Kidney (tissue), 14 donors: Measurements from ENCODE around the gene FGFR2. TPM values are rescaled to one million over a fixed set of nuclear protein-coding genes. Genes with fewer than 3 reads are reported as not detected.

Source experiments
- DNase-seq, 5 donors: peaks; one replicate each; pipeline ENCODE4 v3.0.0-alpha.2; 2013 to 2020
- FAIRE-seq: peaks from 2 replicates; lab custom pipeline; 2012; peaks lifted over from hg19 to GRCh38; lab: Jason Lieb, UNC
- H3K27ac ChIP-seq, 2 donors: one replicate each; pipeline ENCODE4 v1.7.0; 2013; ENCODE audit warnings: low read depth in 2 of 2, low read length in 2 of 2, inconsistent platforms in 1 of 2
- H3K27me3 ChIP-seq: one replicate; pipeline ENCODE4 v1.7.1; 2013; ENCODE audit warnings: low read length, inconsistent platforms; ENCODE audit not compliant: control insufficient read depth, insufficient read depth
- H3K36me3 ChIP-seq, 3 donors: one replicate each; pipeline versions ENCODE4 v1.7.0 to v1.7.1; 2013; ENCODE audit warnings: low read length in 3 of 3, control low read depth in 1 of 3, inconsistent platforms in 1 of 3; ENCODE audit not compliant: insufficient read depth in 3 of 3, control insufficient read depth in 2 of 3
- H3K4me1 ChIP-seq, 3 donors: one replicate each; pipeline versions ENCODE4 v1.7.0 to v1.7.1; 2013; ENCODE audit warnings: low read length in 3 of 3, inconsistent platforms in 1 of 3, low read depth in 1 of 3; ENCODE audit not compliant: control insufficient read depth in 2 of 3, insufficient read depth in 2 of 3
- H3K4me3 ChIP-seq, 3 donors: one replicate each; pipeline versions ENCODE4 v1.7.0 to v1.8.1; 2013; ENCODE audit warnings: low read length in 3 of 3, control low read depth in 1 of 3, inconsistent platforms in 1 of 3
- H3K9ac ChIP-seq, 3 donors: one replicate each; pipeline versions ENCODE4 v1.7.0 to v1.7.1; 2013; ENCODE audit warnings: low read length in 3 of 3, control low read depth in 1 of 3, inconsistent platforms in 1 of 3
- H3K9me3 ChIP-seq, 3 donors: one replicate each; pipeline versions ENCODE4 v1.7.0 to v1.7.1; 2013; ENCODE audit warnings: low read length in 3 of 3, control low read depth in 1 of 3, inconsistent platforms in 1 of 3; ENCODE audit not compliant: control insufficient read depth in 2 of 3, insufficient read depth in 1 of 3
- intact Hi-C: fragments of 100-400 bp; cut with DNase I; formaldehyde crosslinking; loops from one replicate; pipeline ENCODE4 v1.11.1; 2022
- polyA plus RNA-seq: library from polyadenylated mRNA; stranded (reverse); fragments of 350-450 nt; fragmentation: Illumina TruSeq; extraction: RNeasy Lipid Tissue Mini Kit (QIAGEN cat#74804); gene quantifications from one replicate; pipeline ENCODE4 v1.2.3, GENCODE V29; 2014; ENCODE audit warnings: low read depth, low replicate concordance; ENCODE audit not compliant: insufficient read depth
- total RNA-seq: library from RNA; stranded (reverse); fragmentation: NEBNext Ultra II Directional; extraction: Animal tissue kit (Norgen Biotek cat#: 25700); gene quantifications from one replicate; pipeline ENCODE4 v1.2.1, GENCODE V29; 2021
- TF ChIP-seq, protein P1 (sequence below): IDR thresholded peaks from 3 replicates; pipeline ENCODE4 v1.5.1; 2012; ENCODE audit warnings: mild to moderate bottlenecking, moderate library complexity, borderline replicate concordance; ENCODE audit not compliant: insufficient read depth; ENCODE audit errors: extremely low read depth
- donor health status: control.
- donor health status: control.
- donor health status: control.
- donor health status: control.
- donor health status: control.
- donor health status: DM: yes; HTN: yes; CAD: no.
- donor health status: Normal renal cell carcinoma (clear cell type).

Gene FGFR2
- total and polyA plus RNA-seq, 2 donors from 2014 or later, result 20.2 to 59.4 TPM

DNA sequence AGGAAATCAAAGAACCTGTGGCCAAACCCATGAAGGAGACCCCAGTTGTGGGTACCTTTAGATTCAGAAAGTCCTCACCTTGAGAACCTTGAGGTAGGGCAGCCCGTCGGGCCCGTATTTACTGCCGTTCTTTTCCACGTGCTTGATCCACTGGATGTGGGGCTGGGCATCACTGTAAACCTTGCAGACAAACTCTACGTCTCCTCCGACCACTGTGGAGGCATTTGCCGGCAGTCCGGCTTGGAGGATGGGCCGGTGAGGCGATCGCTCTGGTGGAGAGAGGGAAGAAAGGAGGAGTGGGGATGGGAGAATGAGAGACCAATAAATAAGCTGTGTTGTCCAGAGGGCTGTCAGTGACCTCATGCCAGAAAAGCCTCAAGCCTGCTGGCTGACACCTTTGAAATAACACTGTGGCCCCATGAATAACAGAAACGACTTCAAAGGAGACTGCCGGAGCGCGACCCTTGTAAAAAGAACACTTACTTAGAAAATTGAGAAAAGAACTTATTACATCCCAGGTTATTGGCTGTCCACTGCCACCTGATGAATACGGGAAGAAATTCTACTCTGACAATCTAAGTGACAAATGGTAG, 78.2 kb downstream of the FGFR2 start:
- no peaks in the 10 kb centered on the region for H3K9me3 ChIP-seq
- no peak overlapping the region for H3K4me3 ChIP-seq
- no peak overlapping the region for H3K27ac ChIP-seq
- FAIRE-seq (no peak), DNase-seq (peak in 4 of 5 donors; percentile 55 to 86 (median 74))
- H3K4me1 ChIP-seq, result peaks cover 9 to 29% (median 14%) of the 10 kb centered on the region in 3 donors
- intact Hi-C loops, result no loop called here
- TF ChIP-seq, protein P1, sequence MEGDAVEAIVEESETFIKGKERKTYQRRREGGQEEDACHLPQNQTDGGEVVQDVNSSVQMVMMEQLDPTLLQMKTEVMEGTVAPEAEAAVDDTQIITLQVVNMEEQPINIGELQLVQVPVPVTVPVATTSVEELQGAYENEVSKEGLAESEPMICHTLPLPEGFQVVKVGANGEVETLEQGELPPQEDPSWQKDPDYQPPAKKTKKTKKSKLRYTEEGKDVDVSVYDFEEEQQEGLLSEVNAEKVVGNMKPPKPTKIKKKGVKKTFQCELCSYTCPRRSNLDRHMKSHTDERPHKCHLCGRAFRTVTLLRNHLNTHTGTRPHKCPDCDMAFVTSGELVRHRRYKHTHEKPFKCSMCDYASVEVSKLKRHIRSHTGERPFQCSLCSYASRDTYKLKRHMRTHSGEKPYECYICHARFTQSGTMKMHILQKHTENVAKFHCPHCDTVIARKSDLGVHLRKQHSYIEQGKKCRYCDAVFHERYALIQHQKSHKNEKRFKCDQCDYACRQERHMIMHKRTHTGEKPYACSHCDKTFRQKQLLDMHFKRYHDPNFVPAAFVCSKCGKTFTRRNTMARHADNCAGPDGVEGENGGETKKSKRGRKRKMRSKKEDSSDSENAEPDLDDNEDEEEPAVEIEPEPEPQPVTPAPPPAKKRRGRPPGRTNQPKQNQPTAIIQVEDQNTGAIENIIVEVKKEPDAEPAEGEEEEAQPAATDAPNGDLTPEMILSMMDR, result no peak
- H3K36me3 ChIP-seq, result no peaks in the 10 kb centered on the region
- no peaks in the 10 kb centered on the region for H3K27me3 ChIP-seq
- H3K9ac ChIP-seq, result no peak overlapping the region

DNA sequence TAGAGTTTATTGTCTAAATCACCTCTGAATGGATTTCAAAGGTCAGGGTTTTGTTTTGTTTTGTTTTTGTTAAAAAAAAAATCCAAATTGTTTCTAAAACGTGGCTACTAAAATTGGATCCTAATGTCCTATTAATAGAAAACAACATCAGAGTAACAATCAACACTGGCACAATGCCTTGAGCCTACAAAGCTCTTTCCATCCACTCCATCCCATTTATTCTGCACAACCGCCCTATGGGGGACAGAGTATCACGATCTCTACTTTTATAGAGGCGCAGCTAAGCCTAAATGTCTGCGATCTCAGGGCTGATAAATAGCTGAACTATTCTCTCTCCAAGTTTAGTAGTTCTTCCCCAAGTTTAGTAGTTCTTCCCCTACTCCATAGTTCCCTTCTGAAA, 78.8 kb downstream of the FGFR2 start:
- no peaks in the 10 kb centered on the region for H3K27me3 ChIP-seq
- no peaks in the 10 kb centered on the region for H3K36me3 ChIP-seq
- intact Hi-C loops, result no loop called here
- H3K9me3 ChIP-seq, result no peaks in the 10 kb centered on the region
- no peak for DNase-seq
- TF ChIP-seq, protein P1, result no peak
- H3K4me1 ChIP-seq, result peaks cover 6 to 23% (median 11%) of the 10 kb centered on the region in 3 donors
- no peak overlapping the region for H3K9ac ChIP-seq
- FAIRE-seq, result no peak
- no peak overlapping the region for H3K4me3 ChIP-seq
- no peak overlapping the region for H3K27ac ChIP-seq

DNA sequence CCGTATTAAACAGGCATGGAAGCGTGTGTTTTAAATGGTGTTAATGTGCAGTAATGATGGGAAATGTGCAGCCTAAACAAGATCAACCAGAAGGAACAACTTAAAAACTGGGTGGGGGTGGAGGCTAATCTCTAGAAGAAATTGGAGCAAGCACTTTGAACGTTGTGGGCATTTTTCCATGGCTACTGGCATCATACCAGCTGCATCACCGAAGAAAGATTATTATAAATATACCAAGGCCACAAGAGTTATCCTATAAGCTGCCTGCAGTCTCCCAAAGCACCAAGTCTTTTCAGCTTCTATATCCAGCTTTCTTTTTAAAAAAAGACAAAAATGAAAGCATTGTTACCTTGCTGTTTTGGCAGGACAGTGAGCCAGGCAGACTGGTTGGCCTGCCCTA, 79.9 kb downstream of the FGFR2 start:
- TF ChIP-seq, protein P1, result no peak
- Histone ChIP-seq H3K4me1 (peaks cover 5 to 15% (median 5%) of the 10 kb centered on the region in 3 donors), H3K4me3 (no peak overlapping the region), H3K9me3 (no peaks in the 10 kb centered on the region), H3K27ac (no peak overlapping the region), H3K9ac (no peak overlapping the region), H3K36me3 (no peaks in the 10 kb centered on the region), H3K27me3 (no peaks in the 10 kb centered on the region)
- FAIRE-seq (no peak), DNase-seq (no peak)
- intact Hi-C loops, result no loop called here
